COLO668 (cell line): ENCODE data around the gene EIF3B.
A peak's percentile ranks its signal among the peaks of the same experiment; 100 is the strongest.
"Not testable (repeated sequence)": the region's sequence is repeated elsewhere in the genome, so short reads cannot be mapped to it uniquely, and the experiment has no call there.

Source experiments
- DNase-seq: peaks from one replicate; lab custom pipeline; 2025; ENCODE audit not compliant: unreplicated experiment; lab: John Stamatoyannopoulos, UW

Gene EIF3B

GRCh38 chr7:2354186-2354938 lies at the start of gene EIF3B:
EIF3B (plus strand) TSS chr7:2354827; CDS start chr7:2354922, 95 bp downstream.
- peak; percentile 99 for DNase-seq

- not testable (repeated sequence) for DNase-seq
Observed at GRCh38 chr7:2305258-2305657, 49.4 kb upstream of the EIF3B start.

DNA sequence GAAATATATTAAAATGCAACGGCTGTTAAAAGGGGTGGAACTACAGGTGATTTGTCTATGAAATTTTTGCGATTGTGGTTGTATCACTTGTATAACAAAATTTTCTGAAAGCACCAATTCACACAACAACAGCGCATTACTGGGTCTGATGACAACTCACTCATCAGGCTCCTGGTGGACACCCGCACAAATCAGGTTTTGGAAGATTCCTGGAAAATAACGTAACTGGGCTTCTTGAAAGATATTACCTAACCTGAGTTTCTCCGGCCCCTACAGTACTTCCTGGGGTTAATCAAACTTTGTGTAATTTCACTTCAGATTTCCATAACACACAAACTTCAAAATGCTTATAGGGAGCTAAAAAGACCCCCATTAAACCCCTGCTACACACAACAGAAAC lies 47.9 kb upstream of the EIF3B start:
- DNase-seq = no peak

DNA sequence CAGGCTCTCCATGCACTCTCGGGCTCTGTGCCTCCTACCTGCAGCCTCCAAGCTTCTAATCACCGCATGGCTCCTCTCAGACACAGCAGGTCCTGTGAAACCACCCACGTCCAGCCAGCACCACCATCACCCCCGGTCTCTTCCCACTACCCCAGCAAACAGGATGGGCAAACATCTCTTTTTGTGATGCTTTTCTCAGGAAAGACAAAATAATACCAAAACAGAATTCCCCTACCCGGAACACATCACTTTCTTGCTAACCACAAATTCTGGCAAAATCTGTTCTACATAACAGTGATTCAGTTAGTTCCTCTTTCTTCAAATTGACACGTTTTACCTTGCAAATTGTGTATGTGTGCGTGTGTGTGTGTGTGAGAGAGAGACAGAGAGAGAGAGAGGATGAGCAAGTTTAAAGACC lies 46.9 kb upstream of the EIF3B start:
- no peak for DNase-seq

DNA sequence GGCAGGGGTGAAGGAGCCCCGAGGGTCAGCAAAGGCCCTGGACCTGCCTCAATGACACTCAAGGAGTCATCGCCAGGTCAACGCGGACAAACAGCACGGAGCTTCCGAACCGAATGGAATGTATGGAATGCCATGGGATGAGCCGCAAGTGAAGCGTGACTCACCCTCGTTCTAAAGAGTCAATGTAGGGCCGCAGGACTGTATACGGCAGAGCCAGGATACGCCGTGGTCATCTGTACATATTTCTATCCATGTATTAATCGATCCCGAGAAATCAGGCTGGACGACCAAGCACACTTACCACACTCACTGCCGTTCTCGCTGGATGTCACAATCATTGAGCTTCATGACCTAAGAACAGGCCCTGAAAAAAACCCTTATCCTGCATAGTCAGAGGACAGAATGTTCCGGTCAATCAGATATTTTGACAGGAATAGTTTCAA lies 44.7 kb upstream of the EIF3B start:
- no peak for DNase-seq

DNA sequence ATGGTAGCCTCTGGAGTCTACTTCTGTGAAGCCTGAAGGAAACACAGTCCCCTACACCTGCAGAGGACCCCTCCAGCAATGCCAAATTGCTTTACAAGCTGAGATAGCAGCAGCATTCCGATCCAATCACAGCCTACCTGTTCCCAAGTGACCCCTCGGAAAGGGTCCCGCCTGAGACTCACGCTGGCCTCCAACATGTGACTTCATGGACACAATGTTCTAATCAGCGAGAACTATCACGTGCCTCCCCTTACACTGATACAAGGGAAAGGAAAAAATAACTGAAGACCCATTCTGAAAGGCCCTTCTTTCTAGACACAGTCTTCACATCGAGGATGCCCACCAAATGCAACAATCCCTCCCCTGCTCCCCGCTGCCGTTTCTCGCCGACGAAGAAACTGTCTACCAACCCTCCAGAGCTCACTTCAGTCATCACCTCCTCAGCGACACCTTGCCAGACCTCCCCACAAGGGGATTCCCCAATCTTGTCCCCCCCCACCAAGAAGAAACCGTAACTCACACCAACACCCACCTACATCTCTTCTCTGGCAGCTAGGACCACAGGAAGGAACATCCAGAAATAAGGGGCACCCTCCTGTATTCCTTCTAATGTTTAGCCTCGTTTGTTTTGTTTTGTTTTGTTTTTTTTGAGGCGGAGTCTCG lies 42.2 kb upstream of the EIF3B start:
- DNase-seq = no peak

- DNase-seq = peak; percentile 61
Observed at GRCh38 chr7:2313450-2314208, 41.0 kb upstream of the EIF3B start.

DNA sequence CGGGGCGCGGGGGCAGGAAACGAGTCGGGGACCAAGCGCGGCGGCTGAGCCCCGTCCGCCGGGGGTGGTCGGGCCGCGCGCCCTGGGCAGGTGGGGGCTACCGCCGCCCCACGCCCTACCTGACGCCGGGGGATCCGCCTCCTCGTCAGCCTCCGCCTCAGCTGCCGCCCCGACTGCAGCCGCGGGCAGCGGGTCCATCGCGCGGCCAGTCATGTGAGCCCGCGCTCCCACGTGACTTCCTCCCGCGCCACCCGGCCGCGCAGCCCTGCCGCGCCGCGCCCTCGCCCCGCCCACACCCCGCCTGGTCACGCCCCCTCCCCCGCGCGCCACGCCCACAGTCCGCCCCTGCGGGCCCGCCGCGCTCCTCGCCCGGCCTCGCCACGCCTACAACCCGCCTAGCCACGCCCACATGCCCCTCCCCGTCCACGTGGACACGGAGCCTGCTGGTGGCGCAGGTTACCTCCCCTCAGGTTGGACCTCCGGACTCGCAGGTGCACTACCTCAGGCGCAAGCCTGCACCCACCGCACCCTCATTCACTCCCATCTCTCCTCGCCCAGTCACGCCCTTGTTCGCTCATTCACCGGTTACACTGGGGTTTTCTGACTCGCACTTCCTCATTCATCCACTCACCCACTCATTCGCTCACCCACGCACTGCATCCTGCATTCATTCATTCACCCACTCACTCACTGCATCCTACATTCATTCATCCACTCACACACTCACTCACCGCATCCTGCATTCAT lies 40.2 kb upstream of the EIF3B start, which contains the start of gene SNX8:
Gene SNX8 (minus strand): TSS at position 233 of the 747 bp plus-strand sequence. CDS start 20 bp downstream, at position 213.
- peak; percentile 99 for DNase-seq

GRCh38 chr7:2314956-2315530 lies 39.6 kb upstream of the EIF3B start:
- not testable (repeated sequence) for DNase-seq

DNA sequence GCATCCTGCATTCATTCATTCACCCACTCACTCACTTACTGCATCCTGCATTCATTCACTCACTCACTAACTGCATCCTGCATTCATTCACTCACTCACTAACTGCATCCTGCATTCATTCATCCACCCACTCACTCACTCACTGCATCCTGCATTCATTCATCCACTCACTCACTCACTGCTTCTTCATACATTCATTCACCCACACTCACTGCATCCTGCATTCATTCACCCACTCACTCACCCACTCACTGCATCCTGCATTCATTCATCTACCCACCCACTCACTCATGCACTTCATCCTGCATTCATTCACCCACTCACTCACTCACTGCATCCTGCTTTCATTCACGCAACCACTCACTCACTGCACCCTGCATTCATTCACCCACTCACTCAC lies 38.8 kb upstream of the EIF3B start:
- no peak for DNase-seq

GRCh38 chr7:2316578-2316977 lies 38.0 kb upstream of the EIF3B start:
- no peak for DNase-seq

GRCh38 chr7:2317556-2318293 lies 36.9 kb upstream of the EIF3B start:
- no peak for DNase-seq

GRCh38 chr7:2321020-2321419 lies 33.6 kb upstream of the EIF3B start:
- peak; percentile 38 for DNase-seq

DNA sequence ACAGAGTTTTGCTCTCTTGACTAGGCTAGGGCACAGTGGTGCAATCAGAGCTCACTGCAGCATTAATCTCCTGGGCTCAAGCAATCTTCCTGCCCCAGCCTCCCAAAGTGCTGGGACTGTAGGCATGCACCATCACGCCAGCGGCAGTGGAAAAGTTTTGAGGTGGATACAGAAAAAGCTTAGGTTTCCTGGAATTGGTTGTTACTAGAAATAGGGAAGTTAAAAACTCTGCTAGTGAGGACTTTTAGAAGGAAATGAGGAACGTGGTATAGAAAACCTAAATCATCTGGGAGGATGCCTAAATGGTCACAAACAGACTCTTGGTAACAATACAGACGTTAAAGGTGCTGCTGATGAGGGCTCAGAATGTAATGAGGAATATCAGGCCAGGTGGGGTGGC lies 29.5 kb upstream of the EIF3B start:
- DNase-seq = no peak

DNA sequence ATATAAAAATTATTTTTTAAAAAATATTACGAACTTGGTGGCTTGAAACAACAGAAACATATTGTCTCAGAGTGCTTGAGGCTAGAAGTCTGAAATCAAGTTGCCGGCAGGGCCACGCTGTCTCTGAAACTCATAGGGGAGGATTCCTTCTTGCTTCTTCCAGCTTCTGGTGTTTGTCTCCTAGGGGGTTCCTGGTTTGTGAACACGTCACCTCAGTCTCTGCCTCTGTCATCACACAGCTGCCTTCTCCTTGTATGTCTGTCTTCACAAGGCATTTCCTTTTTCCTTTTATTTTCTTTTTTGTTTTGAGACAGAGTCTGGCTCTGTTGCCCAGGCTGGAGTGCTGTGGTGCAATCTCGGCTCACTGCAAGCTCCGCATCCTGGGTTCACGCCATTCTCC lies 27.7 kb upstream of the EIF3B start:
- DNase-seq = no peak

- no peak for DNase-seq
Observed at GRCh38 chr7:2330493-2330892, 24.1 kb upstream of the EIF3B start.

- DNase-seq = no peak
Observed at GRCh38 chr7:2331707-2332106, 22.9 kb upstream of the EIF3B start.

- not testable (repeated sequence) for DNase-seq
Observed at GRCh38 chr7:2332606-2333231, 21.9 kb upstream of the EIF3B start.

GRCh38 chr7:2336626-2337299 lies 17.9 kb upstream of the EIF3B start:
- DNase-seq = no peak
